GDM1 (cell line): ENCODE data around the gene DNAJC28.
"Not testable (repeated sequence)": the region's sequence is repeated elsewhere in the genome, so short reads cannot be mapped to it uniquely, and the experiment has no call there.

Source experiments
- DNase-seq: peaks from one replicate; lab custom pipeline; 2025; lab: John Stamatoyannopoulos, UW

Gene DNAJC28

DNA sequence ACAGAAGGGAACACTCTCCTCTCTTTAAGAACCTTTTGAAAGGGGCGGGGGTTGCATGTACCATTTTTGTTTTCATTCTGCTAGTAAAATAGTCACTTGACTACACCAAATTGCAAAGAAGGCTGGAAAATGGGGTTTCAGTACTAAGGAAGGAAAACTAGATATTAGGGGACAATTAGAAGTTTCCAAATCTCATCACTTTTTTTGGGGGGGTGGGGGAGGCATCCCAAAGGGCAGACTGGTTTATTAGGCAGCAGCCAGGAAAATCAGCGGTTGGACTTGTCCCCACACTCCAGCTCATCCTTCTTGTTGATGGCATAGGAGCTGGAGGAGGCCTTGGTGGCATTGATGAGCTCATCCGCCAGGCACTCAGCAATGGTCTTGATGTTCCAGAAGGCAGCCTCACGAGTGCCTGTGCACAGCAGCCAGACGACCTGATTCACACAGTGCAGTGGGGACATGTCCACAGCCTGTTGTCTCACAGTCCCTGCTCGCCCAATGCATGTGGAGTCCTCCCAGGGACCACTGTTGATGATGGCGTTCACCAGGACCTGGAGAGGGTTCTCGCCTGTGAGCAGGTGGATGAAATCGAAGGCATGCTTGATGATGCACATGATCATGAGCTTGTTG is 10.1 kb downstream of the DNAJC28 start:
- no peak for DNase-seq

DNA sequence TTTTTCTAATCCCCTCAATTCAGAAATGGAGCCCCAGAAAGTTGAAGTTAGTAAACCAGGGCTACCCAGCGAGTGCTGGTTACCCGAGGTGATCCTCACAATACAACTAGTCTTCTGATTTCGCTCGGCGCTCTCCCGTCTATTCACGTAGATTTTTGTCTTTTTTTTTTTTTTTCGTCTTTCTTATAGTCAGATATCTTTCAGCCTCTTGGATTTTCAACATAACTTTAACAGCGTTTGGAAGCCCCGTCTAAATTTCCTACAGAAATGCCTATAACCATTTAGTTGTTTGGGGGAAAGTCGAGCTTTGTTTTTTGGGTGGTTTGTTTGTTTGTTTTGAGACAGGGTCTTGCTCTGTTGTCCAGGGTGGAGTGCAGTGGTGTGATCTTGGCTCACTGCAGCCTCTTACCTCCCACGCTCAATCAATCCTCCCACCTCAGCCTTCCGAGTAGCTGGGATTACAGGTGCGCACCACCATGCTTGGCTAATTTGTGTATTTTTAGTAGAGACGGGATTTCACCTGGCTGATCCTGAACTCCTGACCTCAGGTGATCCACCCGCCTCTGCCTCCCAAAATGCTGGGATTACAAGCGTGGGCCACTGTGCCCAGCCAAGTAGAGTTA is 10.9 kb downstream of the DNAJC28 start:
- DNase-seq, result no peak

DNA sequence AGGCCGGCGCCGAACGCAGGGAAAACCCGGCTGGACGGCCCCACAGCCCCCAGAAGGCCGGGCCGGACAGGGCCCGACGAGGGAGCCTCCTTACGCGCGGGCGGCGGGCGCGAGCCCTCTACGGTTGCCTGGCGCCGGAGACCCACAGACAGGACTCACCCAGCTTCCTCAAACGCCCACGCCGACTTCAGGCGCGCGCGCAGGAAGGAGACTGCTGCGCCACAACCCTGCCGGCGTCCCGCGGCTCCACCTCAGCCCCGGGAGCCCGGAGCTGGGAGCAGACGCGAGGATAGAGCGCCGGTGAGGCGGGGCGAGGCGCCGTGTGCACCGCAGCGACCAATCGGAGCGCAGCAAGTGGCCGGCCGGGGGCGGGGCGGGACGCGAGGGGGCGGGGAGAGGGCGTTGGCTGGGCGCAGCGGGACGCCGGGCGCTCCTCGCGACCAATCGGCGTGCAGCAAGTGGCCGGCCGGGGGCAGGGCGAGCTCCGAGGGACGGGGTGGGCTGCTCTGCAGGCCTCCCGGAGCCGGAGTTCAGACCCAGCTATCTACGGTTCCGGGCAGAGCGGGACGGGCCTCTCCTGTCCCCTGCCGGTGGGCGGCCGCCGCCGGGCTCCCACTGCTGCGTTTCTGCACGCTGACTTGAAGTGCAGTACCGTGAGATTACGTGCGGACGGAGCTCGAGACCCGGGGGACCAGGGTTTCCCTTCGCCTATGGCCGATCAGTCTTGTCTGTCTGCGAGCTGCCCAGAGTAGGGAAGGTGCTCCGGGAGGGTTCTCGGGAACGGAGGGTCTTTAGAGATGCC is 11.6 kb downstream of the DNAJC28 start, which contains the start of gene TMEM50B:
Gene TMEM50B (minus strand): TSS at position 296 of the 802 bp plus-strand sequence. CDS start 11,089 bp downstream, outside the sequence.
- DNase-seq, result peak; percentile 97

DNA sequence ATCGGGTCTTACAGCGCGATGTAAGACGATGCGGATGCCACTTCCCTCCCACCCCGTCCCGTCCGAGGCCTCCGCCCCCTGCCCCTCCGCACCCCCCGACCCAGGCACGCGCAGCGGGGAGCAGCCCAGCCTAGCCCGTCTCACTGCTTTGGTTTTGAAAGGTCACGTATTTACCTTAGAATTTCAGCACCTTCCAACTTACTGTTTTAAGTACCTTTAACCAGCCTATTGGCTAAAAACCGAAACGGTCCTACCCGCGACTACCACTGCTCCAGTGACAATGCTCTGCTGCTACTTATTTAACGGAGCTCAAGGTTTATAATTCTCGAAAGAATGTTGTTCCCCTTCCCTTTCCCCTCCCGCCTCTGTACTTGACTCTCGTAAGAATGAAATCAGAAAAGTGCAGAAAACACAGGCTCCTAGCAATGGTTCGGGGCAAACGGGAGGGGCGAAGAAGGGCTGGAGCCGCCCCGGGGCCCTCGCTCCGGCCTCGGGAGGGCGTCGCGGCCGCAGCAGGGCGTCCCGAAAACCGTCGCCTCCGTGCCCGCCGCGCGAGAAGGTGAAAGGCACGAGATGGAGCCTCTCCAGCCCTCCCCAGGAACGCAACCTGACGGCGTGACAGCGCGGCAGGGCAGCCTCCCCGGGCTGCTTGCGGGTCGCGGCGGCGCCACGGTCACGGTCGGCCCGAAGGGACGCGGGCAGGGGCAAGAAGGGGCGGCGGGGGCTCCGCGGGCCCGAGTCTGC is 12.4 kb downstream of the DNAJC28 start:
- DNase-seq, result no peak

DNA sequence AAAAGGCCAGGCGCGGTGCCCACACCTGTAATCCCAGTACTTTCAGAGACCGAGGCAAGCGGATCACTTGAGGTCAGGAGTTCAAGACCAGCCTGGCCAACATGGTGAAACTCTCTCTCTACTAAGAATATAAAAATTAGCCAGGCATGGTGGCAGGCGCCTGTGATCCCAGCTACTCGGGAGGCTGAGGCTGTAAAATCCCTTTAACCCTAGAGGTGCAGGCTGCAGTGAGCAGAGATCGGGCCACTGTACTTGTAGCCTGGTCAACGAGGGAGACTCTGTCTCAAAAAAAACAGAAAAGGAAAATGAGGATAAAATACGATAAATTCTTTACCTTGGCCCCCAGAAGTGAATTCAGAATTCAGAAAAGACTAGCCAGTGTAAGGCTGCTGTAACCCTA is 13.3 kb downstream of the DNAJC28 start:
- no peak for DNase-seq

DNA sequence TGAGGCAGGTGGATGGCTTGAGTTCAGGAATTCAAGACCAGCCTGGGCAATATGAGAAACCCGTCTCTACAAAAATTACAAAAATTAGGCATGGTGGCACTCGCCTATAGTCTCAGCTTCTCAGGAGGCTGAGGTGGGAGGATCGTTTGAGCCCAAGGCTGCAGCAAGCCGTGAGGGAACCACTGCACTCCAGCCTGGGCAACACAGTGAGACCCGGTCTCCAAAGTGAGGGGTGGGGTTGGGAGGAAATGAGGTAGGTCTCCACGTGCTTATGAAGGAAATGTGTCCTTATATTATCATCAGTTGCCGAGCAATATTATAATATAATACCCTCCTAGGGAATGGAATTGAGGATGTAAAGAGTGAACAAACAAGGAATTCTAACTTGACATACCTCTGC is 14.4 kb downstream of the DNAJC28 start:
- no peak for DNase-seq

DNA sequence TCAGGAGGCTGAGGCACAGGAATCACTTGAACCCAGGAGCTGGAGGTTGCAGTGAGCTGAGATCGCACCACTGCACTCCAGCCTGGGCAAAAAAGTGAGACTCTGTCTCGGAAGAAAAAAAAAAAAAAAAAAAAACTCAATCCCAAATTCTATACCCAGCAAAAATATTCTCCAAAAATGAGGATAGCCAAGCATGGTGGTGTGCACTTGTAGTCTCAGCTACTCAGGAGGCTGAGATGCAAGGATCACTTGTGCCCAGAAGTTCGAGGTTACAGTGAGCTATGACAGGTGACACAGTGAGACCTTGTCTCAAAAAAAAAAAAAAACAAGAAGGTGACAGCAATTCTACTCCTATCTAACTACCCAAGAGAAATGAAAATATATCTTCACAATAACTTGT is 18.2 kb downstream of the DNAJC28 start:
- no peak for DNase-seq

DNA sequence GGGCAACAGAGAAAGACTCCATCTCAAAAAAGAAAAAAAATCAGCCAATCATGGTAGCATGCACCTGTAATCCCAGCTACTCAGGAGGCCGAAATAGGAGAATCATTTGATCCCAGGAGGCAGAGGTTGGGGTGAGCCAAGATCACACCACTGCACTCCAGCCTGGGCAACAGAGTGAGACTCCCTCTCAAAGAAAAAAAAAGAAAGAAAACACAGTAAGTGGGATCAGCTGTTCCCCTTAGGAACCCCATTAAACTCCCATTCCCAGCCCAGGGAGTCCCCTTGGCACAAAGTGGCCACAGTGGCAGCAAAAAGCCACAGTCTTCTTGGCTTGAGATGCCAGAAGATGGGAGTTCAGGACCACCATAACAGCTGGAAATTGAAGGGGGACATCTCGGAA is 20.8 kb downstream of the DNAJC28 start:
- DNase-seq, result no peak

DNA sequence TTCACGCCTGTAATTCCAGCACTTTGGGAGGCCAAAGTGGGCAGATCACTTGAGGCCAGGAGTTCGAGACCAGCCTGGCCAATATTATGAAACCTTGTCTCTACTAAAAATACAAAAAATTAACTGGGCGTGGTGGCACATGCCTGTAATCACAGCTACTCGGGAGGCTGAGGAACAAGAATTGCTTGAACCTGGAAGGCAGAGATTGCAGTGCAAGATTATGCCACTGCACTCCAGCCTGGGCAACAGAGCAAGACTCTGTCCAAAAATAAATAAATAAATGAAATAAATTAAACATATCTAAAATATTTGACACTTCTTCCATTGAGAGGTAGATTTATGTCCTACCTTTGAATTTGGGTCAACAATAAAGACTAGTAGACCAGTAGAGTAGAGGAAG is 22.3 kb downstream of the DNAJC28 start:
- not testable (repeated sequence) for DNase-seq

DNA sequence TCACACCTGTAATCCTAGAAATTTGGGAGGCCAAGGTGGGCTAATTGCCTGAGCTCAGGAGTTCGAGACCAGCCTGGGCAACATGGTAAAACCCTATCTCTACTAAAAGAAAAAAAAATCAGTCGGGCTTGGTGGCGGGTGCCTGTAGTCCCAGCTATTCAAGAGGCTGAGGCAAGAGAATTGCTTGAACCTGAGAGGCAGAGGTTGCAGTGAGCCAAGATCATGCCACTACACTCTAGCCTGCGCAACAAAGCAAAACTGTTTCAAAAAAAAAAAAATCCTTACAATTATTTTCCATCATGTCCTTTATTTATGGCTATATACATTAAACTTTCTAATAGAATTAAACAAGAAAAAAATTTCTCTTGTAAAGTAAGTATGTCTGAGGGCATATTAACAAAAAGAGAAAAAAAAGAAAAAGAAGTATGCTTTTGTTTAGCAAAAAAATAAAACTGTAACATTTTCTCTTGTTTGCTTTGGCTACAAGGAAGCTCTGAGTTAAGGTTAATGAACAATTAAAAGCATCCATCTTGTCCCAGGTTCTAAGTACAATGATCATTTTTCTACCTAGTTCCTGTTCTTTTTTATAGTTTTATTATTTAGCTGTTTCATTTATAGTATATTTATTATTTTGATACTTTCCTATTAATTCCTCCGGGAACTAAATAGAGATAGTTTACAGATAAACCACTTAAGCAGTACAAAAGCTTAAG is 29.8 kb downstream of the DNAJC28 start:
- no peak for DNase-seq

DNA sequence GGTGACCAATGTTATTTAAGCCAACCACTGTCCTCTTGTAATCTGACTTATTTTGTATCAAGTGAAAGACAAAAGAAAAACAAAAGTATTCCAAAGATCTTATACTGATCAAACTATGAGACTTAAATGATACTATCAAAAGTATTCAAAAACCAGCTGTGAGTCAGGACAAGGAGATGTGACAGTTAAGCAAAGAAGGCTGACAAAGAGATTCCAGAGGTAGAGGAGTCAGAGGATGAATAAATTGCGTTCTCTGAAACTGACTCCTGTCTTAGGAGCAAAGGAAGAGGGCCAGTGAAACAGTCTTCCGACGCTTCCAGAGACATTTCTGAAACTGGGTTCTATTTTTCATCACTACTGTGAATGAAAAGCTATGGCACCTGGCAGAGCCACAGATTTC is 32.7 kb downstream of the DNAJC28 start:
- no peak for DNase-seq

DNA sequence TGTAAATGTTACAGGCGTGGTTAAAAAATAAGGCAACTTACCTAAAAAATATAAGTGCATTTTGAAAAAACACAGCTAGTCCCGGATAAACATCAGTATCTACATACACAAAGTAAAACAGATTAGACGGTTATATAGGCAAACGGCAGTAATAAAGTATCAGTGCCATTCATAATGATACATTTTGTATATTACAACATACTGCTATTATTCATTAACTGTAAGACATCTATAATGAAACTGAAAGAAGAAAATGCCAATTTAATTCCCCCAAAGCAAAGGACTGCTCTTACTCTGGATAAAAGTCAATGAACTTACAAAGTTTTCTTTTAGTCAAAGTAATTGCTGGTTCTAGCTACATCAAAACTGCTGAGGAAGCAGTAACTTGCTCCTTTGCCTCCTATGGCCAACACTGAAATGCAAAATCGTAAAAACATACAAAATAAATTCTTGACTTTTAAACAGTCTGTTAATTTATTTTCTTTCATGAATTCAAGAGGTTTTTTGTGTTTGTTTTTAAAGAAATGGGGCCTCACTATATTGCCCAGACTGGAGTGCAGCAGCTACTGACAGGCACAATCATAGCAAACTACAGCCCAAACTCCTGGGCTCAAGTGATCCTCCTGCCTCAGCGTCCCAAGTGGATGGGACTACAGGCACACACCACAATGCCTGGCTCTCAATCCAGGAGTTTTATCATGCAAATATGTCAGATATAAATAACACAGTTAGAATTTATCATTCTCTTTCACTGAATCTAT is 35.6 kb downstream of the DNAJC28 start:
- DNase-seq, result no peak

DNA sequence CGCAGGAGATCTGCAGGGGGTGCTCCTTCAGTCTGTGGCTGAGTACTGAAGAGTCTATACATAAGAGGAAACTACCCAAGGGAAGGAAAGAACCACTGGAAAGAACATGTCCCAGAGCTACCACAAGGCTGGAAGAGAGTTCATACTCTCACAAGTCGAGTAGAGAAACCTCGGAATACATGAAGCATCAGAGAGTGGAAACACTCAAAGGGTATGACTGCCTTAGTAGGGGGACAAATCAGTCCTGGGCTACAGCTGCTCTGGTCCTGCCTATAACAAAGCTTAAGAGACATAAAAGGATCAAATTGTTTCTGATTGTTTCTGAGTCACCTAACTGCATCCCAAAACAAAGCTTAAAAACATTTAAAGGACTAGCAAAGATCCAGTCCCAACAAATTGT is 39.2 kb downstream of the DNAJC28 start:
- no peak for DNase-seq

DNA sequence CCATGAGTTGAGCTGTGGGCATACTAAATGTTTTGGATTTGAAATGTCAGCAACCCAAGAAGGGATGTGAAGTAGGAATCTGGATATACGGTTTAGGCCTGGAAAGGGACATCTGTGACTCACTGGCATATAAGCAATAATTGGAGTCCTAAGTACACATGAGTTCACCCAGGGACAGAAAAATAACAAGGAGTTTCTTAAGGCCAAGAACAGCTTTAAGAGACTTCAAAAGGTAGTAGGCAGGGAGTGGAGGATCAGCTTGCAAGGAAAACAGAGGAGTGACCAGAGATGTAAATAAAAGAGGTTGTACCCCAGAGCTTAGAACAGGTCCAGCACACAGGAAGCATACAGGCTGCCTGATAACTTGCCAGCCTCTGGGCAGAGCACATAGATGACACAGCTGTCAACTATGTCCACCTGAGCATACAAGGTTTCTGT is 39.9 kb downstream of the DNAJC28 start:
- no peak for DNase-seq

DNA sequence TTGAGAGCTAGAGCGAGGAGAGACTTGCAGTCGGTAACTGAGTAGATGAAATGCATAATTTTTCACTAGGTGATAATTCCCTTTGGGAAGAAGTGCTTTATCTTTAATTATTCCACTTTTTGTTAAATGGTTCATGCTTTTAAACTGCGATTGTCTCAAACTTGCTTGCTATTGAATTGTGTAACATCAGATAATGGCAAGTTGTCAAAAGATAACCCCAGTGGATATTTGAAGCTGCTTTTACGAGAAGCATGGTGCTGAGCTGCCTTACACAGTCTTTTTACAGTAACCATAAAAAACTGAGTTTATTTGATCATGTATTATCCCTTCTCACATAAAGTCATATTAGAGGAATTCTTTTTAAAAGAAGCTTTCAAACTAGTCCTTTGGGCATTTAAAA is 41.9 kb downstream of the DNAJC28 start:
- no peak for DNase-seq

DNA sequence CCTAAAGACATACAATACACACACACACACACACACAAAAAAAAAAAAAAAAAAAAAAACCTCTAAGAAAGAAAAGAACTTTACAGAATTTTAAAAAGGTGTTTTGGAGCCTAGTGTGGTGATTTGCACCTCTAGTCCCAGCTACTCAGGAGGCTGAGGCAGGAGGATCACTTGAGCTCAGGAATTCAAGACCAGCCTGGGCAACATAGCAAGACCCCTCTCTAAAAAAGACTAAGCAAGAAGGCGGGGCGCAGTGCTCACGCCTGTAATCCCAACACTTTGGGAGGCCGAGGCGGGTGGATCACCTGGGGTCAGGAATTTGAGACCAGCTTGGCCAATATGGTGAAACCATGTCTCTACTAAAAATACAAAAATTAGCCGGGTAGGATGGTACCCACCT is 44.9 kb downstream of the DNAJC28 start:
- not testable (repeated sequence) for DNase-seq

DNA sequence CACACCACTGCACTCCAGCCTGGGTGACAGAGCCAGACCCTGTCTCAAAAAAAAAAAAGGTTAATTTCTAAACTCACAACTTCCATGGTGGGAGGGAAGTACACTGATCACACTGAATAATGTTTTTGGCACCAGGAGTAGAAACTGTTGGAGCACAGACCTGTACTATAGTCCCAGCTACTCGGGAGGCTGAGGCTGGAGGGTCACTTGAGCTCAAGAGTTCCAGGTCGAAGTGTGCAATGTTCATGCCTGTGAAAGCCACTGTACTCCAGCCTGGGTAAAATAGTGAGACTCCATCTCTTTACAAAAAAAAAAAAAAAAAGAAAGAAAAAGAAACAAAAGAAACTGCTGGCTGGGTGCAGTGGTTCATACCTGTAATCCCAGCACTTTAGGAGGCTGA is 47.0 kb downstream of the DNAJC28 start:
- DNase-seq, result no peak

DNA sequence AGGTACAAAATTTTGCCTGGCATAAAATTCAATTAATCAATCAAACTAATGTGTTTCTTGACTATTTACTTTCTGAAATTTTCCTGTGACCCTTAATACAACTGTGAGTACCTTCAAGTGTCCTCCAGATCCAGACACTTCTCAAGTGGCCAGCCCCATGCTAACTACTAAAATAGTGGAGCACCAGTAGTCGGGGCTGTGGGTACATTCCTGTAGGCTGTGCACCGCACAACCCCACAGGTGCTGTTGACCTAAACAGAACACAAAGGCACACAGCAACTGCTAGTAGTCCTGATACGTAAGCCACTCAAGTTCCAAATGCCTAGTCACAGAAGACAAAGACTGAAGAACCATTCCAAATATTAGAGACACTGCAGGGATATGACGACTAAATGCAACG is 48.3 kb downstream of the DNAJC28 start:
- no peak for DNase-seq

DNA sequence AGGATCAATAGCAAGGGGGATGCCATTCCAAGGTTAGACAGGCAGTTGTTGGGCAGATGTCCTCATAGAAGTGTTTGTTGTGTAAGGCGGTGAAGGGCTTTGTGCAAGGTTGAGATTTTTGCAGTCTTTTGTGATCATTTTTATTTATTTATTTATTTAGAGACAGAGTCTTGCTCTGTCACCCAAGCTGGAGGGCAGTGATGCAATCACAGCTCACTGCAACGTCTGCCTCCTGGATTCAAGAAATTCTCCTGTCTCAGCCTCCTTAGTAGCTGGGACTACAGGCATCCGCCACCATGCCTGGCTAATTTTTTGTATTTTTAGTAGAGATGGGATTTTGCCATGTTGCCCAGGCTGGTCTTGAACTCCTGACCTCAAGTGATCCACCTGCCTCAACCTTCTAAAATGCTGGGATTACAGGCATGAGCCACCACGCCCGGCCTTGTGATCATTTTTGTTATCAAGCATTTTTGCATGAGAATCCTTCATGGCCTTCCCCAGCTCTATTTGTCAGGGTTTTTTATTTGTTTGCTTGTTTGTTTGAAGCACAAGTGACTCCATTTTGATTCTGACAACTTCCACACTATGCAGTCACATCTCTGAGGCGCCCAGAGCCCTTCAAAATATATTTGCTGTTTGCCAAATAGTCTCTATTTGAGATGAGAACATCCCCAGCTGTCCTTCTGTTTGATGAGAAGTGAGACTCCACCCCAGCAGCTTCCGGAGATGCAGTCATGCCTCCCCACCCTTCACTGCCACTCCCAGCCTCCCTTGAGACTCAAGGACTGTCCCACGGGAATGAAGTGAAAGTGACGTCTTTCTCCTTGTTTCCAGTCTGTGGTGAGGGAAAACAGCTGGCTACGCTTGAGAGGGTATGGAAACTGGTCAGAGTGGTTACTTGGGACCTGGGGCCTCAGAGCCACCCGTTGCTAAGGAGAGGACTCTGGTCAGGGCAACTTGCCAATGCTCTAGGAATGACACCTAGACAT is 49.7 kb downstream of the DNAJC28 start:
- DNase-seq, result no peak
